ENCODE measurements around the gene HDAC9. TPM values are rescaled to one million over a fixed set of nuclear protein-coding genes. Genes with fewer than 3 reads are reported as not detected.

HDAC9 gene
- total and polyA plus RNA-seq, 8 donors, result 1.3 to 12.3 (median 3.5) TPM

DNA sequence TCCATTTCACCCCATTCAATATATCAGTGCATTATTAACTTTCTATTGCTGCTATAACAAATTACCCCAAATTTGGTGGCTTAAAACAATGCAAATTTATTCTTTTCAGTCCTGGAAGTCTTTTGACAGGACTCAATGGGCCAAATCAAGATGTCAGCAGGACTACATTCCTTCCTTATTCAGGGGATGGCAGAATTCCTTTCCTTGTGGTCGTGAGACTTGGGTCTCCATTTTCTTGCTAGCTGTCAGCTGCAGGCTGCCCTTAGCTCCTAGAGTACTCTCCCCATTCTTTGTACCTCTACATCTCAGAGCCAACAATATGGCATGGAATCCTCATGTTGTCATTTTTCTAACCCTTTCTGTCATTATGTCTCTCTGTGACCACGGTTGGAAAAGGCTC lies 310.6 kb downstream of the HDAC9 start:
- 56 to 57% methylated on average over 2 of the region's 2 CpGs for WGBS, 2 donors
- no peaks in the 10 kb centered on the region for H3K27me3 ChIP-seq
- no peak overlapping the region for H3K4me3 ChIP-seq
- H3K36me3 ChIP-seq, result no peaks in the 10 kb centered on the region
- ATAC-seq (no peak), DNase-seq (no peak), FAIRE-seq (no peak)
- no peaks in the 10 kb centered on the region for H3K9me3 ChIP-seq
- no peaks in the 10 kb centered on the region for H3K4me1 ChIP-seq
- TF ChIP-seq, protein P1, sequence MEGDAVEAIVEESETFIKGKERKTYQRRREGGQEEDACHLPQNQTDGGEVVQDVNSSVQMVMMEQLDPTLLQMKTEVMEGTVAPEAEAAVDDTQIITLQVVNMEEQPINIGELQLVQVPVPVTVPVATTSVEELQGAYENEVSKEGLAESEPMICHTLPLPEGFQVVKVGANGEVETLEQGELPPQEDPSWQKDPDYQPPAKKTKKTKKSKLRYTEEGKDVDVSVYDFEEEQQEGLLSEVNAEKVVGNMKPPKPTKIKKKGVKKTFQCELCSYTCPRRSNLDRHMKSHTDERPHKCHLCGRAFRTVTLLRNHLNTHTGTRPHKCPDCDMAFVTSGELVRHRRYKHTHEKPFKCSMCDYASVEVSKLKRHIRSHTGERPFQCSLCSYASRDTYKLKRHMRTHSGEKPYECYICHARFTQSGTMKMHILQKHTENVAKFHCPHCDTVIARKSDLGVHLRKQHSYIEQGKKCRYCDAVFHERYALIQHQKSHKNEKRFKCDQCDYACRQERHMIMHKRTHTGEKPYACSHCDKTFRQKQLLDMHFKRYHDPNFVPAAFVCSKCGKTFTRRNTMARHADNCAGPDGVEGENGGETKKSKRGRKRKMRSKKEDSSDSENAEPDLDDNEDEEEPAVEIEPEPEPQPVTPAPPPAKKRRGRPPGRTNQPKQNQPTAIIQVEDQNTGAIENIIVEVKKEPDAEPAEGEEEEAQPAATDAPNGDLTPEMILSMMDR (IDR thresholded peaks at IDR 0.05), result no peak
- intact Hi-C loops (cut with DNase I), result no loop called here
- no peak overlapping the region for H3K27ac ChIP-seq

DNA sequence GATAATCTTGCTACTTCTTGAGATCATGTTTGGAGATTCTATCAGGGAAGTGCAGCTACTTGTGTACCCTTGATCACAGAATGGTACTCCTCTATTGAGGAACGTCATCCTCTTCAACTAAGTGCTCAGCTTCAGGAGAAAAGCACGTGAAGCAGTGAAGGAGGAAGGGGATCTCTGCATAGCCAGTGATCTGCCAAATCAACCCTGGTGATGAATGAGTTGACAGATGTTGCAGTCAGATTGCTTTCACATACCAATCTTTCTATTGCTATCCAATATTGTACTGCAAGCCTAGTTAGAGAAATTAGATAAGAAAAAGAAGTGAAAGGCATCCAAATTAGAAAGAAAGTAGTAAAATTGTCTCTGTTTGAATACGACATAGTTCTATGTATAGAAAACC lies 312.5 kb downstream of the HDAC9 start:
- Histone ChIP-seq H3K36me3 (no peaks in the 10 kb centered on the region), H3K4me1 (no peaks in the 10 kb centered on the region), H3K4me3 (no peak overlapping the region), H3K27ac (no peak overlapping the region), H3K27me3 (no peaks in the 10 kb centered on the region), H3K9me3 (no peaks in the 10 kb centered on the region)
- DNase-seq (no peak), FAIRE-seq (no peak), ATAC-seq (no peak)
- intact Hi-C loops (cut with DNase I), result no loop called here
- TF ChIP-seq, protein P1 (IDR thresholded peaks at IDR 0.05), result no peak
- 36 to 43% methylated on average over 3 of the region's 3 CpGs for WGBS, 2 donors

DNA sequence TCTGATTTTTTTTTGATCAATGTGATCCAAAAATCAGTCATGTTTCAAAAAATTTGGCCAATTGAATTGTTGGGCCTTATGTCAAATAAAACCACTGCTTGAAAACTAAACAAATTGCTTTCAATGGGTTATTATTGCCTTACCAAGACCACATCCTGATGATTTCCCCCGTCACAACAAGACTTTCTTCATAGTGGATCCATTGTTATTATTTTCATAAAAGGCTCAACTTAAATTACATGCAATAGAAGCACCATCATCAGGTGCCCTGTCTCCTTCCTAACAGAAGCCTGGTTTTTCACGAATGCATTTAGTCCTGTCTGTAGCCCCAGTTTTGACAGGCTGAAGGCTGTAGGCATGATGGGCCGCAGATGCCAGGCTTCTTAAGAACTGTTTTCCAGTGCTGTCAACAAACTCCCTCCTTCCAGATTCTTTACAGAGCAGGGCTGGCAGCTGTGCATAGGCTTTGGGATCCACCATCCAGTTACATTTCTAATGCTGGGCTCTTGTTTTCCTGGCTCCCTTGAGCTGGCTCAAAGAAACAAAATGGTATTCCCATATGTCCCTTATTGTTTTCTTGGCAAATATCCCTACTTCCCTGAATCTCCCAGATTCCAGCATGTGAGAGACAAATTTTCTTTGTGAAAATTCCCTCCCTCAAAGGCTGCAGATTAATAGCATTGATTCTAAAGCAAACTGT lies 319.9 kb downstream of the HDAC9 start:
- FAIRE-seq (no peak), ATAC-seq (no peak), DNase-seq (no peak)
- intact Hi-C loops (cut with DNase I), result no loop called here
- H3K27me3 ChIP-seq, result no peaks in the 10 kb centered on the region
- WGBS, 2 donors, result 51 to 74% methylated on average over 3 of the region's 3 CpGs
- H3K4me3 ChIP-seq, result no peak overlapping the region
- no peaks in the 10 kb centered on the region for H3K4me1 ChIP-seq
- no peaks in the 10 kb centered on the region for H3K36me3 ChIP-seq
- H3K27ac ChIP-seq, result no peak overlapping the region
- H3K9me3 ChIP-seq, result no peaks in the 10 kb centered on the region
- TF ChIP-seq, protein P1 (IDR thresholded peaks at IDR 0.05), result no peak

DNA sequence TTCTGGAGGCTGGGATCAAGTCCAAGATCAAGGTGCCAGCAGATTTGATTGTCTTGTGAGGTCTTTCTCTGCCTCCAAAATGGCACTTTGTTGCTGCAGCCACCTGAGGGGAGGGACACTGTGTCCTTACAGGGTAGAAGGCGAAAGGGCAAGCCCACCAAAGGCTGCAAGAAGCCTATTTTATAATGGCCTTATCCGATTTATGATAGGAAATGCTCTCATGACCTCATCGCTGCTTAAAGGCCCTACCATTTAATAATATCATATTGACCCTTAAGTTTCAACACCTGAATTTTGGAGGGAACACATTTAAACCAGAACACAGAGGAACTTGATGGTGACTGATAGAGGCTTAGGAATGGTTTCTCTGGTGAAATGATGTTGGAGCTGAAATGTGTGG lies 325.4 kb downstream of the HDAC9 start:
- H3K4me1 ChIP-seq, result no peaks in the 10 kb centered on the region
- WGBS, 2 donors, result 69 to 81% methylated on average over 3 of the region's 3 CpGs
- no peaks in the 10 kb centered on the region for H3K27me3 ChIP-seq
- H3K36me3 ChIP-seq, result no peaks in the 10 kb centered on the region
- no peak overlapping the region for H3K27ac ChIP-seq
- no peaks in the 10 kb centered on the region for H3K9me3 ChIP-seq
- FAIRE-seq (no peak), ATAC-seq (no peak), DNase-seq (no peak)
- intact Hi-C loops (cut with DNase I), result no loop called here
- TF ChIP-seq, protein P1 (IDR thresholded peaks at IDR 0.05), result no peak
- H3K4me3 ChIP-seq, result no peak overlapping the region

DNA sequence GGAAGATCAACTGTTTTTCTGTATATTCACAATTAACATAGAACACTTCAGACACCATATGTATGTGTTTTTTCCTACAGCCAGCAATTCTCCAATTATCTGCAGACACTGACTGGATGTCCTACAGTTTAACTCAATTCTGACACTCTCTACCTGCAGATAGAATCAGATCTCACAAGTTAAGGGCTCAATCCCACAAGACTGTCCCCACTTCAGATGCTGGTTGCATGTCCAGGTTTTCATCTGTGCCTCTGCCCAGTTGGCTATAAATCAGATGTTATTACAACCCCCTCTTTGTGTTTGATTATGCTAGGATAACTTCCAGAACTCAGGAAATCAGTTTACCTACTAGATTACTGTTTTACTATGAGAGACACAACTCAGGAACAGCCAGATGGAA lies 326.0 kb downstream of the HDAC9 start:
- no peak overlapping the region for H3K27ac ChIP-seq
- H3K4me1 ChIP-seq, result no peaks in the 10 kb centered on the region
- TF ChIP-seq, protein P1 (IDR thresholded peaks at IDR 0.05), result no peak
- H3K9me3 ChIP-seq, result no peaks in the 10 kb centered on the region
- no peak for ATAC-seq
- no peak overlapping the region for H3K4me3 ChIP-seq
- H3K36me3 ChIP-seq, result no peaks in the 10 kb centered on the region
- H3K27me3 ChIP-seq, result no peaks in the 10 kb centered on the region
- intact Hi-C loops (cut with DNase I), result no loop called here
- no peak for DNase-seq
- no peak for FAIRE-seq

All from pancreas (tissue), 10 donors.